Activated CD4-positive, alpha-beta T cell treated with anti-CD3 and anti-CD28 coated beads for 1 hour (primary cell): ENCODE results near the gene WDR35.
"Not testable (repeated sequence)": the region's sequence is repeated elsewhere in the genome, so short reads cannot be mapped to it uniquely, and the experiment has no call there.

Experiments
- DNase-seq: peaks from one replicate; pipeline ENCODE4 v3.0.0-alpha.2; 2020

Gene WDR35

DNA sequence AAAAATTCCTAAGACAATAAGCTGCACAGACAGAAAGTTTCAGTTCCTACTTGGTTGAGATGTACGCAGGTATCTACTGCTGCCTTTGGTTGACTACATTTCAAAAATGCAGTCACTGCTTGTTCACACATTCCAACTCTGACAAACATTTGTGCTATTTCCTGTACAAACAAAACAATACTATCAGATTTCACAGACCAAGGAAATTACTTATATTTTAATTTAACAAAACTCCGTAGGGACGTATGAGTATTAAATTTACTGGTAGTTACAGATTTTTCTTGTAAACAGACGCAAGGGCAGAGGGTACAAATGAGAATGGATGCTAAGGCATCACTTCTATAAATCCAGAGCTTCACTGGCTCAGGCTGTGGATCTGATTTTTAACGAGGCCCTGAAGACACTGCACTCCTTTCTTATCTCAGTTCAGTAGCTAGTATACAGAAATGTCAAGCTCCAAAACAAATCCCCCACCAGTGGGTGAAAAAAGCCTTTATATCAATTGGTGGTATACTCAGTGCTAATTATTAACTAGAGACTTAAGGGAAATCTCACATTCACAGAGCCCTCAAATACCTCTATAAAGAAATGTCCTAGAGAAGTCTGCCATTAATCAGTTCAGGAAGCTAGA is 56.4 kb downstream of the WDR35 start:
- no peak for DNase-seq

DNA sequence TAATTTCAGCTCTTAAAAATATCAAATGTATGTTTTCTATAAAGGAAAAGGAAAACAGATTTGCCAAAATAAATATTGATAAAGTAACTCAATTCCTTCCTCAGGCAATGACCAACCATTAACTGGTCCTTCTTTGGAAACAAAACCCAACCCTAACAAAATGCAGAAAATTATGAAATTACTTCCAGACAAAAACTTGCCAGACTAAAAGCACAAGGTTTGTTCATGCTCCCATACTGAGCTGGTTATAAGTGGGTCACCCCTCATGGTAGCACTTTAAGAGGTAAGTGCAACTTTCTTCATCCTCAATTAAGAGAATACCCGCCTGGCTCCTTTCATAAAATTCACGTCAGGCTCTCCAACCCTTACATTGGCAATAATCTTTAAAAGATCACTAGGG is 57.0 kb downstream of the WDR35 start:
- no peak for DNase-seq

DNA sequence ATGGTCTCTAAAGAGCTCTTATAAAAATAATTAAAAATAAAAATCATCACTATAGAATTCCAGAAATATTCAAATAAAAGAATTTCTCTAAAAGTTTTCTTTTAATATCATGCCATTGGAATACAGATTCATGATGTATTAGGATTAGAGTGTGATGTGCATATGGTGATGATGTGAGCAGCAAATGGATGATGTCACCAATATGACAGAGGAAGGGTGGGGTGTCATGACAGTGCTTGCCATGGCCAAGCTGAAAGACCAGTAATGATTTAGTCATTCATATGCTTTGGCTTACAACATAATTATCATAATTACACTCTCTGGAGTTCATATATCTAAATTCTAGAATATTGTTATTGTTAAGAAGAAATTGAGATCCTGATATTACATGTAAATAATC is 60.7 kb downstream of the WDR35 start:
- no peak for DNase-seq

GRCh38 chr2:19927816-19928215 is 62.1 kb downstream of the WDR35 start:
- DNase-seq: not testable (repeated sequence)

GRCh38 chr2:19924526-19924925 is 65.4 kb downstream of the WDR35 start:
- DNase-seq: not testable (repeated sequence)

GRCh38 chr2:19922188-19922587 is 67.7 kb downstream of the WDR35 start:
- DNase-seq: not testable (repeated sequence)

DNA sequence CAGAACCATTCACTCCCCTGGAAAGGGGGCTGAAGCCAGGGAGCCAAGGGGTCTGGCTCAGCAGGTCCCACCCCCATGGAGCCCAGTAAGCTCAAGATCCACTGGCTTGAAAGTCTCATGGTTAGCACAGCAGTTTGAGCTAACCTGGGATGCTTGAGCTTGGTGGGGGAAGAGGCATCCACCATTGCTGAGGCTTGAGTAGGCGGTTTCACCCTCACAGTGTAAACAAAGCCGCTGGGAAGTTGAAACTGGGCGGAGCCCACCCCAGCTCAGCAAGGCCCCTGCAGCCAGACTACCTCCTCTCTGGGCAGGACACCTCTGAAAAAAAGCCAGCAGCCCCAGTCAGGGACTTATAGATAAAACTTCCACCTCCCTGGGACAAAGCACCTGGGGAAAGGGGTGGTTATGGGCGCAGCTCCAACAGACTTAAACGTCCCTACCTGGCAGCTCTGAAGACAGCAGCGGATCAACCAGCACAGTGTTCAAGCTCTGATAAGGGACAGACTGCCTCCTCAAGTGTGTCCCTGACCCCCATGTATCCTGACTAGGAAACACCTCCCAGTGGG is 73.4 kb downstream of the WDR35 start:
- DNase-seq: no peak

- DNase-seq: no peak
These were observed 75.5 kb downstream of the WDR35 start for GRCh38 chr2:19914266-19914975.

- no peak for DNase-seq
These were observed 77.9 kb downstream of the WDR35 start for GRCh38 chr2:19911808-19912509.

- DNase-seq: no peak
These were observed 87.6 kb downstream of the WDR35 start for GRCh38 chr2:19902216-19902740.

GRCh38 chr2:19901442-19902215 is 88.3 kb downstream of the WDR35 start, which contains the start of gene TTC32:
Gene TTC32, minus strand, starts transcription at chr2:19901983. Its CDS starts 129 bp downstream, at chr2:19901854.
- peak; percentile 90 for DNase-seq

- no peak for DNase-seq
These were observed 88.9 kb downstream of the WDR35 start for GRCh38 chr2:19900931-19901441.

DNA sequence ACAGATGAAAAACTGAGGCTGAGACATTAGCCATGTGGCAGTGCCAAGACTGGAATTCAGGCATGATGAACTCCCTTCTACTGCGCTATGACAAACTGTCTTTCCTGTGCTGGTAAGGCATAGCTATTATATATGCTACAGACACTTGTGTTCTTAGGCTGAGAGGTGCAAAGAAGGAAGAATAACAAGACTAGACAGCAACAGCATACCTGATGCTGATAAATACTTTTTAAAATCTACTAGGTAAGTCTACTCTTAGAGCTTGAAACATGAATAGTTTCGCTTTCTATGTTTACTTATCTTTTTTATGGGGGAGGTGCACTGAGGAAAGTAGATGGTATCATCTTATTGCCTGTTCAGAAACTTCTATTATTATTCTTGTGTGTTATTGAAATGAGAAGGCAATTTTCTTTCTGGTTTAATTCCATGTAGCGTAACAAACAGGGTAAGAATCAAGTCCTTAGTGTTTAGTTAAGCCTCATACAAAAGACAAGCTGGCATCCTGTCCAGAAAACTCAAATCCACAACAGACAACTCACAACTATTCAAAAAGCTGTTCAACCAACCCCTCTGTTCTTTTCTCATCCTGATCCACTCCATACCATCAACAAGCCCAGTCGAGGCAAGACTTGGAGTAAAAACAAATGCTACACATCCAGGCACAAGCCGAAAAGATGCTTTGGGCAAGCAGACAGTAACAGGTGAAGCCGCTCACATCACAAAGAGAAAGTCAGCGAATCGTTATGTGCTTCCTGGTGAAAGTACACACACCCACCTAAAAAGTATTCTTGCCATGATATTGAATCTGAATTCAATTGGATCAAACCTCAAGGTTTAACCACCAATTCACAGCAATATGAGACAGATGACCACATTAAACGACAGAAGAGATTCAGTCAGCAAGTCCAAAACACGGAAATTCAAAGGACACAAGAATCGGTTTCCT is 89.6 kb downstream of the WDR35 start:
- no peak for DNase-seq

DNA sequence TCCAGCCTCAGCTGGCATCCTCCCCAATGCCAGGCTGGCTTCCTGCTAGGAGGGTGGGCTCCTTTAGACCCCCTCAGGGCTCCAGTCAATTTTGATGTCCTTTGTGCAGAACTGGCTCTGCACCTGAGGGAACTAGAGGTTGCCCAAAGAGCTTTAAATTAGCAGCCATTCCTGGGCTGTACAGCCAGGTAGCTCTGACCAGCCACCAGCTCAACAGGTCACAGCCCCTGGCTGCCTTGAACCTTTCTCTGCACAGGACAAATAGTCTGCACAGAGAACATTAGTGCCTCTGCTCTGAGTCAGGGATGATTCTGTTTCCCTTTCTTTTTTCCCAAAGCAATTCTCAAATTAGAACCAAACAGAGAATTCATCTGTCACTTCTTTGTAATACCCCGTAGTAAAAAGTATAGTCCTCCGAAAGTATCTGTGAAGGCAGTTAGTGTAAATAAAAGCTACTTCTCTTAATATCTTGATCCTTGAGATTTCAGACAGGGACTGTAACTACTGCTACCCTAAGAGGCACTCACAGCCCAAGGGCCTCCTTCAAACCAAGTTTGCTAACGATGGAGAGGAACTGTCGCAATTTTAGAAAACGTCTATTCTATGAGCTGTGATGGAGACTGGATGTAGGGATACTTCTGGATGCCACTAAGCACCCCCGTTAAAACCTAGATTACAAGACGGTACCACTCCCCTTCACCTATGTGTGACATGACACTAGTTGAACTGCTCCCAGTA is 91.1 kb downstream of the WDR35 start:
- no peak for DNase-seq

- DNase-seq: no peak
These were observed 92.2 kb downstream of the WDR35 start for GRCh38 chr2:19897623-19898245.

DNA sequence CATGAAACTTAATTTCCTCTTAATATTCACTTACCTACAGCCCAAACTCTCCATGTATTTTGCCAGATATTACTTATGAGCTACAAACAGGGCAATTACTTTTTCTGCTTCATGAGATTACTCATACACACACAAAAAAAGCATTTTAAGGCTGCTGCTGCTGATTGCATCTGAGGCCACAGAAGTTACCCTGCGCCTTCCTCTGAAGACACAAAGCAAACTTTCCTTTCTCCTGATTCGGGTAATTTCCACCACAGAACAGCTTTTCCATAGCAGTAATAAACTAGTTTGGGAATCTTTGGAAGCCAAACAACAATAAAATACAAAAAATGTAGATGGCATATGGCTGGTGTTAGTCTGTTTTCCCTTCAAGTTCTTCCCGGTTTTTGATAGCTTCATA is 94.4 kb downstream of the WDR35 start:
- no peak for DNase-seq

GRCh38 chr2:19894134-19894792 is 95.6 kb downstream of the WDR35 start:
- DNase-seq: no peak

- DNase-seq: no peak
These were observed 96.3 kb downstream of the WDR35 start for GRCh38 chr2:19893520-19894133.

DNA sequence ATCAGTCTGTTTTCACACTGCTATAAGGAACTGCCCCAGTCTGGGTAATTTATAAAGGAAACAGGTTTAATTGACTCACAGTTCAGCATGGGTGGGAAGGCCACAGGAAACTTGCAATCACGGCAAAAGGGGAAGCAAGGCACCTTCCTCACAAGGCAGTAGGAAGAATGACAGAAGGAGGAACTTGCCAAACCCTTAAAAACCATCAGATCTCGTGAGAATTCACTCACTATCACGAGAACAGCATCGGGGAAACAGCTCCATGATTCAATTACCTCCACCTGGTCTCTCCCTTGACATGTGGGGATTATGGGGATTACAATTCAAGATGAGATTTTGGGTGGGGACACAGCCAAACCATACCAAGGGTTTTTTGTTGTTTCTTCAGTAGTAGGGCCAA is 97.9 kb downstream of the WDR35 start:
- not testable (repeated sequence) for DNase-seq
